Ammon's horn (tissue), 1 donor: ENCODE results near the gene SLC16A3.

Source experiments
- DNase-seq: peaks from one replicate; pipeline ENCODE4 v3.0.0-alpha.2; 2016; ENCODE audit warnings: low spot score

SLC16A3 gene

GRCh38 chr17:82223517-82223916 is 5.3 kb upstream of the SLC16A3 start:
- DNase-seq, result no peak

- DNase-seq, result no peak
These were observed 4.2 kb upstream of the SLC16A3 start for GRCh38 chr17:82224666-82225065.

DNA sequence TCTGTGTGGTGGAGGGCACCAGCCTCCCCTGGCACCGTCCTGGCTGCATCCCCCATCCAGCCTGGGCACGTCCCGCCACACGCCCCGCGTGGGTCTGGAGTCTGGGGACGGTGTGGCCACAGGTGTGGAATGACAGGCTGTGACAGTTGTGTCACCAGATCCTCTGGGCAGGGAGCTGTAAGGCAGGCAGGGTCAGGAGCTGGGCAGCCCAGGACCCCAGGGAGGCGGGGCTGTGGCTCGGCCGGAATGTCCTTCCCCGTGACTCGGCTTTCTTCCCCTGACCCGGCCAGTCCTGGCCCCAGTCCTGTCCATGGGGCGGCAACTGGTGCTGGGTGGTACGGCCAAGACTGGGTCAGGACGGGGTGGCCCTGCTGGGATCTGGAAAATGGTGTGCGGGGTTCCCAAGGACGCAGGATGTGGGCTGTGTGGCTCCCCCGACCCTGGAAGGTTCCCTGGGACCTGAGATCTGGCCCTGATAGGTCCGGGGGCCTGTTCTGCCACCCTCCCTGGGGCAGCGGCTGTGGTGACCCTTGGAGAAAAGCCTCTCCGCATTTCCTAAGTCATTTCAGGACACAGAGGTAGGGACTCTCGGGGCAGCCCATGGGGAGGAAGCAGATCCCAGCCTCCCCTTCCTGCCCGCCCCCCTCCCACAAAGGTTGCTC is 3.3 kb upstream of the SLC16A3 start:
- no peak for DNase-seq

DNA sequence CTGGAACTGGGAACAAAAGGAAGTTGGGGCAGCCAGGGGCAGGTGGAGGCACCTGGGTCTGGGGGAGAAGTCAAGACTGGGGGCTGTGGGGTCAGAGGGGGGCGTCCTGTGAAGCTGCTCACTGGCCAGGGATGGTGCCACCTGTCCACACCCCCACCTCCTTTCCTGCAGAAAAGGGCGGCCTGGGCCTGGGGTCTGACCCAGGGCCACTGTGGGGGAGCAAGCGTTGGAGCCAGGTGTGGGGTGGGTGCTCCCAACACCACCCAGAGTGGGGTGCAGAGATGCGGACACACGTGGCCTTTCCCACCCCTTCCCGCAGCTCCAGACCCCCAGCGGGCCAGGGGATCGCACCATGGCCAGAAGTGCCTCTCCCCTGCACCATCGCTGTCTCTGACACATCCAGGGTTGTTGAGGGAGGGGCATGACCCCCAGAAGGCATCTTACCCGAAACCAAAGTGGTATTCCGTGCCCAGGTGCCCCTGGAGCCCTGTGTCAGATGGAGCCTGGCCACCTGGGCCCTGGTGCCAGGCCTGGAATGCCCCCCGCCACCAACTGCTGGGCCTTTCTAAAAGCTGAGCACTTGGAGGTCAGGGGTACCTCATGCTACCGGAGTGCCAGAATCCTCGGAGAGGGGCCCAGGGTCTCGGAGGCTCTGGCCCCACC is 2.6 kb upstream of the SLC16A3 start:
- no peak for DNase-seq

DNA sequence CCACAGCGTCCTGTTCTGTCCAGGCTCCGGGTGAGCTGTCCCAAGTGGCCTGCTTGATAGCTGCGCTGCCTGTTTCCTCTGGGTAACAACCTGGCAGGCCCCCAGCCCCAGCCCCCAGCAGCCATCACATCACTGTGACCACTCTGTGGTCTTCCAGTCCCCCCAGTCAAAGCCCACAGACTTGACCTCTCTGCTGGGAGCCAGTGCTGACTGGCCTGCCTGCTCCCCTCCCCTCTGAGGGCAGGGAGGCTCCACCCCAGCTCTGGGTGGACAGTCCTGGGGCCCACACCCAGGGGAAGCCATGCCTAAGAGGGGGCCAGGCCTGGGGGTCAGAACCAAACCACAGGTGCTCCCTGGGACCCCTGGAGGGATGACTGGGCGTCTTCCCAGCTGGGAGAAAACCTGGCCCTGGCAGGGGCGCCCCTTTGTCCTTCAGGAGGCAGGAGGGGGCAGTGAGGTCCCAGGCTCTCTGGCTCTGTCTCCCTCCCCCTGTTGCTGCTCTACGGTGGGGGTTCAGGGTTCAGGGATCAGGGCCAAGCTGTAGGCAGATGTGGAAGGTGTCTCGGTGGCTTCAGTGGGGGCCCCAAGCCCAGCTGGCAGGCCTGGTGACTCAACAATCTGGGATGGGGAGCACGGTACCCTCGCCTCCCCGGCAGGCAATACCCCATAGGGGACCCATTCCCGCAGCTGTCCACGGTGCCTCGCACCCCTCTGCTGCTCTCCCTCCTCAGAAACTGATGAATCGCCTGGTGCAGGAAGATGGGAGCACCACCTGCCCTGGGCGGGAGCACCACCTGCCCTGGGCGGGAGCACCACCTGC is 1.8 kb upstream of the SLC16A3 start:
- no peak for DNase-seq

DNA sequence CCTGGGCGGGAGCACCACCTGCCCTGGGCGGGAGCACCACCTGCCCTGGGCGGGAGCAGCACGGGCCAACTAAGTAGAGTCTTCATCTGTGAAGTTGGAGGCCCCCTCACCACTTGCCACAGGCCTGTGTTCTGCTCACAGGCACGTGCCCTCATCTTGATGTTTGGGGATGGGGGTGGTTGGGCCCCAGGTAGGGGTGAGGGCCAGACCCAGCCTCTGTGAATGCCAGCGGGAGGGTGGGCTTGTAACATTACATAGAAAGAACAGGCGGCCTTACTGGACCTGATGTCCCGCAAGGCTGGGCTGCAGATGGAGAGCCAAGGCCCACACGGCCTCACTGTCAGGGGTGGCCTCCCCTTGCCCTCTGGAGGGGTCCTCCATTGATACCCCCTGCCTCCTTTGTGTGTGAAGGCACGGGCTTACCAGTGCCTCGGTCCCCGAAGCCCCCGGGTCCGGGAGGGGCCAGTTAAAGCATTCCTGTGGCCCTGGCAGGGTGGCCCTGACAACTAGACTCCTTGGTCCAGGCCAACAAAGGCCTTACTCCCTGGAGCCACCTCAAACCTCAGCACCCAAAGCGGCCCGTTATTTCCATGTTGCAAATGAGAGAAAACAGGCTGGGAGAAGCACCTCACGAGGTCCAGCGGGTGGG is 1.1 kb upstream of the SLC16A3 start:
- no peak for DNase-seq

GRCh38 chr17:82228278-82228841 is 482 bp upstream of the SLC16A3 start:
- DNase-seq, result no peak

DNA sequence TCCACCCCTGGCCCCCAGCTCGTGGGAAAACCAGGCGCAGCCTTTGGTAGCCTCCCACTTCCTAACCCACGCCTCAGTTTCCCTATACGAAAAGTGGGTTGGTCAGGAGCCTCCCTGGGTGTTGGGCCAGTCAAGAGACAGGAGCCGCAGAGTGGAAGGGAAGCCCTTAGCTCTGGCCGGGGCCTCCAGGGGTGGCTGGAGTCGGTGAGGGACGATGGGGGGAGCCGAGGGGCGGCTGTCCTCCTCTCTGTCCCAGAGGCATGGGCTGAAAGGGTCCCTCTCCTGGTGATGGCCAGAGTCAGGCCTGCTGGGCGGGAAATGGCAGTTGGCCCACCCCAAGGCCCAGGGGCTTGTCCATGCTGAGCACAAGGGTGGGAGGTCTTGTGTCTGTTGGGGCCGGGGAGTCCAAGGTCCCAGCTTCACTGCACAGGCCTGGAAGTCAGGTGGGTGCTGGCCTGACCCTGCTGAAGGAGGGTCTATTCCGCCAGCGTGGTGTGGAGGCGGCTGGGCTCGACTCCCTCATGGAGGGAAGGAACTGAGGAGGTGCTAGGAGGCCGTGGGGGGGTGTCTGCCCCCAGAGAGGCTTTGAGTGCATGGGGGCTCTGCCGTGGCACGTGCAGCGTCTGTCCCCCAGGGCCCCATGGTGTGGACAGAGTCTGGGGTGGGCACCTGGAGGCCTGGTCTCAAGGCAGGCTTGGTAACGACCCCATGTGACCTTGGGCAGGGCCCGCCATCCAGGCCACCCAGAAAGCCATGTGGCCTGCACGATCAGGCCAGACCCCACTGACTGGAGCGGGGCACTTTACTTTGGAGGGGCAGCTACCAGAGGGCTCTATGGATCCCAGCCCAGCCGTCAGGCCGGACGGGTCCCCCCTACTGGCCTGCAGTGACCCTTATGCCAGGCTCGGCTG is 1.1 kb downstream of the SLC16A3 start:
- DNase-seq, result no peak

DNA sequence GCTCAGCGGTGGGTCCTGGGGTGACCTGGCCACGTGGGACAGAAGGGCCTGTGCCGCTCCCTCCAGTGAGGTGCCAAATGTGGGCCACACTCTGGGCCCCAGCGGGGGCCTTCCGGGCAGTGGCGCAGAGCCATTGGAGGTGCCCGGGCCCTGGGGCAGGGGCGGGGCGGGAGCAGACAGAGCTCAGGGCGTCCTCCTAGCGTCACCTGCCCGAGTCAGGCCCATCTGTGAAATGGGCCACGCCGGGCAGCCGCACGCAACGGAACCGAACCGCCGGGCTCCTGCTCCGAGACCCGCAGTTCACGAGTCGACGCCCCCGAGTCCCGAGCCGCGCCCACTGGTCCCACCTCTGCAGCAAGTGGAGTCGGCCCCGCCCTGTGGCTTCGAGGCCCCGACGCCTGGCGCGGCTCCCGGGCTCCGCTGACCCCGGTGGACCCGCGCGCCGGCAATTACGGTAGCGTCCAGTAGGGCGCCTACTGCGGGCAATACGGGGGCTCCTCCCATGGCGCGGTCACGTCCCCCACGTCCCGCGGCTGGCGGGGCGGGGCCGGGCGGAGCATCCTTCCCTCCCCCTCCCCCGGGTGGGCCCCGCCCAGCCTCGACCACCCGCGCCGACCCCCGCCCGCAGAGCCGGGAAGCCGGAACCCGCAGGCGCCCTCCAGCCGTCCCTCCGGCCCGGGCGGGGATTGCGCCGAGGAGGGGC is 1.9 kb downstream of the SLC16A3 start:
- peak; percentile 59 for DNase-seq

DNA sequence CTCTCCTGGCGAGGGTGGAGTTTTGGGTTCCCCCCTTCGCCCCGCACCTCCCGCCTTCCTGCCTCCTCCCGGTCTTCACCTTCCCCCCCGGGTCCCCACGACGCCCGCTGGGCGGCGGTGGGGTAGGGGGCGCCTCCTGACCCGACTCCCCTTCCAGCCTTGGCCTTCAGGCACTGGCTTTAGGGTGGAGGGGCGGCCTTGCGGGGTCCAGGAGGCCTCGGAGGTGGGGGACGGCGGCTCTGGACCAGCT is 2.4 kb downstream of the SLC16A3 start:
- DNase-seq, result no peak

GRCh38 chr17:82231562-82232321 is 2.9 kb downstream of the SLC16A3 start:
- DNase-seq, result peak; percentile 73

- DNase-seq, result no peak
These were observed 3.5 kb downstream of the SLC16A3 start for GRCh38 chr17:82232322-82232820.

DNA sequence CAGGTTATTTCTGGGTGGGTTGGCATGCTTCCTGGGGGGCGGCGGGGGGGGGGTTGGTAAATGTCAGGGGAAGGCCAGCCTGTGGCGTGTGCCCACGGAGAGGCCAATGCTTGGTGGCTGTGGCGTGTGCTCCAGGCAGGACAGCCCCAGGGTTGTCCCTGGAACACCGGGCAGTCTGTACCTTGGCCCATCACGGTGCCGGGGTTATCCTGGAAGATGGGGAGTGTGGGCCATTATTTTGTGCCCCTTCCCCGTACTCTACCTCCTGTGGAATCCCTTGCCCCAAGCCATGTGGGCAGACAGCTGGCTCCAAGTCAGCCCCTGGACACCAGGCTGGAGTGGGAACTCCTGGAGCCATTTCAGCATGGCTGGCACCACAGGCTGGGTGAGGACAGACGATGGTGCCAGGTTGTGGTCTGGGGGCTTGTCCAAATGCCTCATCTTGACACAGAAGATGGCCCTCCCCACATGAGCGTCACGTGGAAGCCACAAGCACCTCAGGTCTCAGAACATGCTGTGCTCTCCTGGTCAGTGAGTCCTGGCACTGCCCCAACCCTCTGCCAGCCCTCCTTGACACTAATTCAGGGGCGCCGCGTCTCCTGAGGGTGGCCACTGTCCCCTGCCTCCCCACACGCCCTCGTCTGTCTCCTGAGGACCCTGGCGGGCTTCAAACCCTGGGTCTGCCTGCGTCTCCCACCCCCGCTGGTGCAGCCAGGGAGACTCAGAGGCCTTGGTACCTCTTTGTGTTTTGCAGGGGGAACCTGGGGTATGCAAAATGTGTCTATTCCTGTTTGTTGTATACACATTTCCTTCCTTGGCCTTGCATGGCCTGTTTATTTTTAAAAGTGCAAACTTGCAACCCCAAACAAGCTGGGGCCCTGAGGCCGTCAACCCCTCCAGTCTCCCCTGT is 4.3 kb downstream of the SLC16A3 start:
- DNase-seq, result no peak

DNA sequence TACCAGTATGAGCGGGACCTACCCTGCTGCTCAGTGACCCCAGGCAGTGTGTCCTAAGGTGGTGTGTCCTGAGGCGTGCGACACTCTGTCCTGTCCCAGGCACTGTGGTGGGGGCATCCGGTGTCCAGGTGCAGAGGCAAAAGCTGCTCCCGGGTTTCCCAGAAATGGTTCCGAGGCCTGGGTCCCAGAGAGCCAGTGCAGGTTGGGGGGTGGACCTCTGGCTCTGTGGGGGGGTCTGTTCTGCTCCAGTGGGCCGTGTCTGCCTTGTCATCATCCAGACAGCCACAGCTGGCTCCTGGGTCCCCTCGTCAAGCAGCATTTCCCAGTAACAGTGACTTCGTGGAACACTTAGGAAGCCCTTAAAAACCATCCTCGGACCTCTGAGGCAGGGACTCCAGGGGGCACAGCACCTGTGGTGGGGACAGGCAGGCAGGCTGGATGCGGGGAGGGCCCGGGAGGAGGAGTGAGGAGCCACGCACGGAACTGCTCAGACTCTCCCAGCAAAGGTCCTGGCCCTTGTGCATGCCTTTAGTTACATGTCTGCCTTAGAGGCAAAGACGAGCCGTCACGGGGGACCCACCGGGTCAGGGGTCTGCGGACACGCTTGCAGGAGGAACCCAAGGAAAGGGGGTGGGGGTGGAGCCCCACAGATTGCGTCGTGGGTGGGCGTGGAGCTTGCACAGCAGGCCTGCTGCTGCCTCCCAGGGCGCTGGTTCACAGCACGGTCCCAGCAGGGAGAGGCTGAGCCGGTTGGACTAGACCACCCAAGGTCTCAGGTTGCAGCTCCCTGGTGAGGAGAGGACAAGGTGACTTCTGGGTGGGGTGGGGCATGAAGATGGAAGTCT is 5.6 kb downstream of the SLC16A3 start:
- DNase-seq, result no peak

GRCh38 chr17:82235056-82235774 is 6.4 kb downstream of the SLC16A3 start:
- DNase-seq, result no peak

GRCh38 chr17:82235775-82236141 is 6.9 kb downstream of the SLC16A3 start:
- DNase-seq, result no peak
